ENCODE results near the gene COASY.

DNA sequence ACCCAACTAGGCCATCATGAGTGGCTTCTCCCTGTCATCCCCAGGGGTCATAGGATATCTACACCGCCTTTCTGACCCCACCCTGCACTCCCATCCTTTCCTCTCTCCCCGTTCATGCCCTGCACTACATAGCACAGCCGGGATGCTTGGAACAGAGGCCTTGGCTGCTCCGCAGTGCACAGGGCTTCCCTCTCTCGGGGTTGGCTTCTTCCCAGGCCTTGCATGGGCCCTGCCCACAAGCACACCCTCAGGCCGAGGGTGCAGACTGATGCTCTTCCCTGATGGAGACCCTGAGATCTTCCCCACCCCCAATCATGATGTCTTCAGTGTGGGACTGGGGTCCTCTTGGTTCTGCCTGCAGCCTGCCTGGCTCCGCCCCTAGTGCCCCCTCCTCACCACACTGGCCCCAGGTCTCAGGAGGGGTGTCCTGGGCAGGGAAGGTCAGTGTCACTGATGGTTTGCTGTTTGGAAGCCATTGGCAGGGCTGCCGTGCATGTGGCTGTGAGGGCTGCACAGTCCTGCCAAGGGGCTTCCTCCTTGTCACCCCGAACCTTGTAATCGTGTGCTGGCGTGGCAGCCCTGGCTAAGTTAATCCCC, 40.2 kb upstream of the COASY start:
- TF ChIP-seq CTCF (conservative IDR thresholded peaks at IDR 0.05; ENCODE audit: low read length) (no peak), EZH2phosphoT487 (IDR thresholded peaks at IDR 0.05; ENCODE audit: borderline replicate concordance, low read depth, low read length) (no peak)
